ENCODE data around the gene EBF3. TPM values are rescaled to one million over a fixed set of nuclear protein-coding genes. Genes with fewer than 3 reads are reported as not detected.
"Not testable (repeated sequence)": the region's sequence is repeated elsewhere in the genome, so short reads cannot be mapped to it uniquely, and the experiment has no call there.

Gene EBF3
- total RNA-seq, 1 experiment from 2014 or later: not detected

- H3K9ac ChIP-seq (ENCODE audit: low read length): no peak overlapping the region
- H3K9me3 ChIP-seq (ENCODE audit: low read length): no peaks in the 10 kb centered on the region
- no peaks in the 10 kb centered on the region for H3K9me2 ChIP-seq (replicated peaks; ENCODE audit: low read length)
- no peak for DNase-seq
- ChIA-PET POLR2A (ENCODE audit: unreplicated experiment) (no interaction called here), CTCF (no interaction called here)
- no peak overlapping the region for H3K27ac ChIP-seq (ENCODE audit: low read length)
- H3K27me3 ChIP-seq (ENCODE audit: low read length): no peaks in the 10 kb centered on the region
- no peaks in the 10 kb centered on the region for H3F3A ChIP-seq (ENCODE audit: low read length, unreplicated experiment)
- no peaks in the 10 kb centered on the region for H3K79me2 ChIP-seq (ENCODE audit: low read length)
- no peaks in the 10 kb centered on the region for H3K4me1 ChIP-seq (ENCODE audit: insufficient read depth, low read length)
- intact Hi-C loops (cut with micrococcal nuclease): no loop called here
- no peak overlapping the region for H3K4me2 ChIP-seq (ENCODE audit: low read length)
- no peak overlapping the region for H3K4me3 ChIP-seq (ENCODE audit: low read length)
- H2AFZ ChIP-seq (ENCODE audit: low read length): no peak overlapping the region
- no peaks in the 10 kb centered on the region for H4K20me1 ChIP-seq (ENCODE audit: low read length)
- TF ChIP-seq EZH2 (IDR thresholded peaks at IDR 0.05; ENCODE audit: low read length, unreplicated experiment) (no peak), CTCF (conservative IDR thresholded peaks at IDR 0.05; ENCODE audit: low read depth, low read length) (no peak), EZH2phosphoT487 (IDR thresholded peaks at IDR 0.05; ENCODE audit: borderline replicate concordance, low read length) (no peak)
- H3K36me3 ChIP-seq (ENCODE audit: low read depth, low read length): no peaks in the 10 kb centered on the region
- no peak for ATAC-seq
- no TSS peak for BruUV-seq (replicated peaks)
Measured at GRCh38 chr10:129921801-129922597, 42.1 kb downstream of the EBF3 start.

DNA sequence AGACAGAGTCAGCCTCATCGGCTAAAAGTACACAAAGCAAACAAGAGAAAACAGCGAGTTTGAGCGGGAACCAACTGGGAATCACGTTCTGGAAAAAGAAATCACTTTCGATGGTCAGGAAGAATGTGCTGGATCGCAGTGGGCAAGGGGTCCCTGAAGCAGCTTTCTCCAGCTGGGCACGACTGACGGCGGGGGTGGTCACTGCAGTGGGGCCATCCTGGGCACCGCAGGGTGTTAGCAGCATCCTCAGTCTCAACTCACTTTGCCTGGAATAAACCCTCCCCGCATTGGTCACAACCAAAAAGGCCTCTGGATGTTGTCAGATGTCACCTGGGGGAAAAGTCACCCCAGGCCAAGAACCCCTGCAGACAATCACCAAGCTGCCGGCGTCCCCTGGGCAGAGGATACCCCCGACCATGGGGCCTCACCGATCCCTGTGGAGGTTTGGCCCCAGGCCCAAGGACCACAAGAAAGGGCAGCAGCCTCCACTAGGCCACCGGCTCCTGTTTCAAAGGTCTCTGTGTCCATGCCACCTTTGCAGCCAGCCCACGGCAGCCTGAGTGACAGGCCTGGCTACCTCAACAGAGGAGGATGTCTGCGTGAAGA lies 42.9 kb downstream of the EBF3 start:
- Histone ChIP-seq H2AFZ (ENCODE audit: low read length) (no peak overlapping the region), H4K20me1 (ENCODE audit: low read length) (no peaks in the 10 kb centered on the region), H3K79me2 (ENCODE audit: low read length) (no peaks in the 10 kb centered on the region), H3K4me1 (ENCODE audit: insufficient read depth, low read length) (no peaks in the 10 kb centered on the region), H3K9me2 (replicated peaks; ENCODE audit: low read length) (no peaks in the 10 kb centered on the region), H3K36me3 (ENCODE audit: low read depth, low read length) (no peaks in the 10 kb centered on the region), H3K4me2 (ENCODE audit: low read length) (no peak overlapping the region), H3K27me3 (ENCODE audit: low read length) (no peaks in the 10 kb centered on the region), H3K4me3 (ENCODE audit: low read length) (no peak overlapping the region), H3F3A (ENCODE audit: low read length, unreplicated experiment) (no peaks in the 10 kb centered on the region), H3K27ac (ENCODE audit: low read length) (no peak overlapping the region), H3K9me3 (ENCODE audit: low read length) (no peaks in the 10 kb centered on the region), H3K9ac (ENCODE audit: low read length) (no peak overlapping the region)
- no peak for ATAC-seq
- DNase-seq: no peak
- TF ChIP-seq CTCF (conservative IDR thresholded peaks at IDR 0.05; ENCODE audit: low read depth, low read length) (no peak), EZH2 (IDR thresholded peaks at IDR 0.05; ENCODE audit: low read length, unreplicated experiment) (no peak), EZH2phosphoT487 (IDR thresholded peaks at IDR 0.05; ENCODE audit: borderline replicate concordance, low read length) (no peak)
- intact Hi-C loops (cut with micrococcal nuclease): no loop called here
- POLR2A ChIA-PET (ENCODE audit: unreplicated experiment): no interaction called here
- CTCF ChIA-PET: no interaction called here
- BruUV-seq (replicated peaks): no TSS peak

DNA sequence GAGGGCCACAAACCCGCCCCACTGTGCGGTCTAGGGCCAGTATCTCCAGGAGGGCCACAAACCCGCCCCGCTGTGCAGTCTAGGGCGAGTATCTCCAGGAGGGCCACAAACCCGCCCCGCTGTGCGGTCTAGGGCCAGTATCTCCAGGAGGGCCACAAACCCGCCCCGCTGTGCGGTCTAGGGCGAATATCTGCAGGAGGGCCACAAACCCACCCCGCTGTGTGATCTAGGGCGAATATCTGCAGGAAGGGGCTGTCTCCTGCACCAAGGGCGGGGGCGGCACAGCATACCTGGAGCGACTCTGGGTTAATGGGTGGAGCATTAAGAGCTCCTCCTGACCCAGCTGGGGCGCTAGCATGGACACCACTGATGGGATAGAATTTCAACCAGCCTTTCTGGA lies 43.9 kb downstream of the EBF3 start:
- intact Hi-C loops (cut with micrococcal nuclease); DNase-seq; H3K79me2 ChIP-seq (ENCODE audit: low read length); H3K4me1 ChIP-seq (ENCODE audit: insufficient read depth, low read length); H3K27ac ChIP-seq (ENCODE audit: low read length); H3K9ac ChIP-seq (ENCODE audit: low read length); ATAC-seq; BruUV-seq (replicated peaks); H3K9me3 ChIP-seq (ENCODE audit: low read length); H3F3A ChIP-seq (ENCODE audit: low read length, unreplicated experiment); H3K9me2 ChIP-seq (replicated peaks; ENCODE audit: low read length); H2AFZ ChIP-seq (ENCODE audit: low read length); H3K4me3 ChIP-seq (ENCODE audit: low read length); H3K4me2 ChIP-seq (ENCODE audit: low read length); CTCF ChIA-PET; POLR2A ChIA-PET (ENCODE audit: unreplicated experiment); H4K20me1 ChIP-seq (ENCODE audit: low read length); H3K27me3 ChIP-seq (ENCODE audit: low read length); H3K36me3 ChIP-seq (ENCODE audit: low read depth, low read length): not testable (repeated sequence)
